Lung (tissue), 12 donors: ENCODE measurements around the gene STK33. TPM values are rescaled to one million over a fixed set of nuclear protein-coding genes. Genes with fewer than 3 reads are reported as not detected.

Experiments
- ATAC-seq: fragments of 200-7000 bp; cut with Tn5 transposase; one replicate; pipeline ENCODE4 v1.9.1; 2020; ENCODE audit warnings: moderate number of reproducible peaks; ENCODE audit not compliant: insufficient read depth, low FRiP score
- DNase-seq, 3 donors: peaks; one replicate each; pipeline ENCODE4 v3.0.0-alpha.2; 2013 to 2017
- H3K27ac ChIP-seq, 2 donors: one replicate each; pipeline ENCODE4 v1.5.1; 2013; ENCODE audit warnings: mild to moderate bottlenecking in 2 of 2, moderate library complexity in 2 of 2, control low read depth in 1 of 2, inconsistent platforms in 1 of 2, low read depth in 1 of 2, low read length in 1 of 2
- H3K27me3 ChIP-seq, 3 donors: one replicate each; pipeline ENCODE4 v1.5.1; 2013; ENCODE audit warnings: low read length in 2 of 3; ENCODE audit not compliant: control insufficient read depth in 3 of 3, insufficient read depth in 3 of 3
- H3K36me3 ChIP-seq, 4 donors: one replicate each; pipeline ENCODE4 v1.5.1; 2013; ENCODE audit warnings: low read length in 4 of 4, mild to moderate bottlenecking in 1 of 4, moderate library complexity in 1 of 4; ENCODE audit not compliant: control insufficient read depth in 4 of 4, insufficient read depth in 4 of 4
- H3K4me1 ChIP-seq, 5 donors: one replicate each; pipeline ENCODE4 v1.5.1; 2013; ENCODE audit warnings: low read length in 5 of 5, mild to moderate bottlenecking in 2 of 5, moderate library complexity in 1 of 5; ENCODE audit not compliant: control insufficient read depth in 5 of 5, insufficient read depth in 5 of 5
- H3K4me3 ChIP-seq: one replicate; pipeline ENCODE4 v1.5.1; 2013; ENCODE audit warnings: mild to moderate bottlenecking, control low read depth, moderate library complexity
- H3K9ac ChIP-seq, 2 donors: one replicate each; pipeline ENCODE4 v1.5.1; 2013; ENCODE audit warnings: low read length in 2 of 2, control low read depth in 1 of 2; ENCODE audit not compliant: insufficient read depth in 1 of 2
- H3K9me3 ChIP-seq, 4 donors: one replicate each; pipeline ENCODE4 v1.5.1; 2013; ENCODE audit warnings: low read length in 3 of 4, mild to moderate bottlenecking in 1 of 4, moderate library complexity in 1 of 4; ENCODE audit not compliant: control insufficient read depth in 4 of 4, insufficient read depth in 3 of 4
- CTCF ChIP-seq: IDR thresholded peaks from 2 replicates; pipeline ENCODE4 v1.5.1; 2012; ENCODE audit warnings: mild to moderate bottlenecking; ENCODE audit errors: control extremely low read depth, extremely low read depth
- WGBS, 2 donors: extraction: QIAGEN DNeasy Blood & Tissue Kit; methylation state at CpG; one replicate each; pipeline ENCODE4 v1.1.7; 2013; 5-methylcytosine and 5-hydroxymethylcytosine counted together
- polyA plus RNA-seq, 2 donors: library from polyadenylated mRNA; stranded (reverse); fragments of 200-250 nt; gene quantifications; one replicate each; pipeline ENCODE4 v1.2.1, GENCODE V29; 2013
- total RNA-seq, 2 donors: library from RNA; depleted of rRNA in 1 of 2; stranded (reverse); fragments of >200 nt in 1 of 2; gene quantifications; one replicate each; pipeline ENCODE4 v1.2.1, GENCODE V29; 2014 to 2021
- donor health status: control.
- donor health status: control.
- donor health status: Bipolar disorder and iron deficiency.
- donor health status: healthy.
- donor health status: DM: yes; HTN: yes; CAD: no.

Gene STK33
- total and polyA plus RNA-seq, 4 donors, result 9.5 to 36.5 (median 20.4) TPM

GRCh38 chr11:8640267-8640906 lies 46.4 kb upstream of the STK33 start:
- Histone ChIP-seq H3K9ac (no peak overlapping the region), H3K27ac (no peak overlapping the region), H3K27me3 (no peaks in the 10 kb centered on the region), H3K9me3 (peaks cover 0 to 3% (median 1%) of the 10 kb centered on the region in 4 donors), H3K36me3 (peaks cover 0 to 33% (median 11%) of the 10 kb centered on the region in 4 donors), H3K4me1 (peaks cover 0 to 9% (median 7%) of the 10 kb centered on the region in 5 donors), H3K4me3 (no peak overlapping the region)
- 60 to 70% methylated on average over 5 of the region's 5 CpGs for WGBS, 2 donors
- no peak for ATAC-seq
- TF ChIP-seq CTCF, result no peak
- no peak for DNase-seq

- WGBS, 2 donors, result 87 to 89% methylated on average over 3 of the region's 3 CpGs
- no peak overlapping the region for H3K9ac ChIP-seq
- H3K27me3 ChIP-seq, result no peaks in the 10 kb centered on the region
- DNase-seq, result no peak
- TF ChIP-seq CTCF, result no peak
- no peak overlapping the region for H3K27ac ChIP-seq
- H3K9me3 ChIP-seq, result peaks cover 0 to 3% (median 1%) of the 10 kb centered on the region in 4 donors
- H3K4me3 ChIP-seq, result no peak overlapping the region
- peaks cover 3 to 38% (median 8%) of the 10 kb centered on the region in 4 donors for H3K36me3 ChIP-seq
- H3K4me1 ChIP-seq, result peaks cover 0 to 9% (median 7%) of the 10 kb centered on the region in 5 donors
- ATAC-seq, result no peak
Observed at GRCh38 chr11:8639655-8640054, 45.6 kb upstream of the STK33 start.

- WGBS, 2 donors, result 99% methylated on average over 5 of the region's 5 CpGs
- no peak overlapping the region for H3K4me3 ChIP-seq
- H3K27me3 ChIP-seq, result no peaks in the 10 kb centered on the region
- H3K4me1 ChIP-seq, result peaks cover 0 to 9% (median 7%) of the 10 kb centered on the region in 5 donors
- H3K9ac ChIP-seq, result no peak overlapping the region
- ATAC-seq (no peak), DNase-seq (no peak)
- no peak overlapping the region for H3K27ac ChIP-seq
- peaks cover 3 to 44% (median 8%) of the 10 kb centered on the region in 4 donors for H3K36me3 ChIP-seq
- TF ChIP-seq CTCF, result no peak
- peaks cover 0 to 3% (median 1%) of the 10 kb centered on the region in 4 donors for H3K9me3 ChIP-seq
Observed at GRCh38 chr11:8638300-8638699, 44.3 kb upstream of the STK33 start.
